Measurements from ENCODE around the gene MOB3A.
A peak's percentile ranks its signal among the peaks of the same experiment; 100 is the strongest.
"Not testable (repeated sequence)": the region's sequence is repeated elsewhere in the genome, so short reads cannot be mapped to it uniquely, and the experiment has no call there.

The MOB3A gene

GRCh38 chr19:2042485-2043250 lies 53.5 kb downstream of the MOB3A start:
- no peak for DNase-seq

DNA sequence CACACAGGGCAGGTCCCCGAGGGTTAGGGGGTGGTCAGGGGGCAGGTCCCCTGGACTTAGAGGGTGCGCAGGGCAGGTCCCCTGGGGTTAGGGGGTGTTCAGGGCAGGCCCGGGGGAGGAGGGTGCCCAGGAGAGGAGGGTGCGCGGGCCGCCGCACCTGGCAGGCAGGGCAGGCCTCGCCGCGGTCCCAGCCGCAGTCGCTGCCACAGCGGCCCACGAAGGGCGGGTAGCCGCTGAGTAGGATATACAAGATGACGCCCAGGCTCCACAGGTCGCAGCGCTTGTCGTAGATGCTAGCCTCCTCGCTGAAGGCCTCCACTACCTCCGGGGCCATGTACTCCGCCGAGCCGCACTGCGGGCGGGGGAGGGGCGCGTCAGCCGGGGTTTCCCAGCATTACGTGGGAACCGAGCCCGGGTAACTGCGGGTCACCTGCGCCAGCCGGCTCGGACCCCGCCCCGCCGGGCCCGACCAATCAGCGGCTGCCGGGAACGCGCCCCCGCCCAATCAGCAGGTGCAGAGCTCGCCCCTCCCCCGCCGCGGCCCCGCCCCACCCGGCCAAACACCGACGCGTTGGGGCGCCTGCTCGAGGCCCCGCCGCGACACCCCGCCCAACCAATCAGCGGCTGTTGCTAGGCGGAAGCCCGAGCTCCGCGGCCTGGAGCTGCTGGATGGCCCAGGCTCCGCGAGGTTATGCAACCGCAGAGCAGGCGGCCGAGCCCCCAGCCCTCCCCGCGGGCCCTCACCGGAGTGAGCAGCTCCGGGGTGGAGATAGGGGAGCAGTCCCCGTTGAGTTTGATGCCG lies 54.2 kb downstream of the MOB3A start:
- peak; percentile 100 for DNase-seq

DNA sequence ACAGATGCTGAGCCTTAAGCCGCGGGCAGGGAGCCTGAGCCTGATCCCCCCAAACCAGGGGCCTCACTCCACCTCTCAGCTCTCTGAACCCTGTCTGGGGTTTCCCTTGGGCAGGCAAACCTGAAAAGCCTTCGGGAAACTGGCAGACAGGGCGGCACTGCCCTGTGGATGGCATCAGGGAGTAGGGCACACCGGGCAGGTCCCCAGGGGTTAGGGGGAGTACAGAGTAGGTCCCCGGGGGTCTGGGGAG lies 54.8 kb downstream of the MOB3A start:
- DNase-seq: no peak

DNA sequence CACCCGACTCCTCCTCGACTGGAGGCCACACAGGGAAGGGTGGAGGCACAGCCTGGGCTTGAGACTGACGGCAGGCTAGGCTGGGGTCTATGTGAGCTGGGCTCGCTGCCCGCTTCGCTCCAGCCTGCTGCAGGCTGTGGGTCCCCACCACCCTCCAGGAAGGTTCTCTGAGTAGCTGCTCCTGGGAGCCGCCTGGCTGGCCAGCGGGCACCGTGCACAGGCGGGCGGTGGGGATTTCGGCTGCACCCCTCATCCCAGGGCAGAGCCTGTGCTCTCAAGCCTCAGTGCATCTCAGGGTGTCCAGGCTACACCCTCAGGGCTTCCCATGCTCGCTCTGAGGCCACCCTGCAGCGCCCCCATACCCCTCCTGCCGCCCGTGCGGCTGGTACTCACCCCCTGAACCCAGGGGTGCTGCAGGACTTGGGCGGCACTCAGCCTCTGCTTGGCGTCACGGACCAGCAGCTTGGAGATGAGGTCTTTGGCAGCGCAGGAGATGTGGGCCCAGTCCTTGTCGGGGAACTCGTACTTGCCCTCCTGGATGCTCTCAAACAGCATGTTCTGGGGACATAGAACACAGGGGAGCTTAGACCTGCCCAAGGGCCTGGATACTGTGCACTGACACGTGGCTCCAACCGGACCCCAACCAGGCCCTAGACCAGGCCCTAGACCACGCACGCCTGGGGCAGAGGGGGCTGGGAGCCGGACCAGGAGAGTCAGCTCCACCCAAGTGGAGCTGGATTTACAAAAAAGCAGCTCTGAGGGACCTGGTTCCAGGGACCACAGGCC lies 55.3 kb downstream of the MOB3A start:
- peak; percentile 2 for DNase-seq

GRCh38 chr19:2039959-2040646 lies 56.0 kb downstream of the MOB3A start:
- no peak for DNase-seq

GRCh38 chr19:2039089-2039958 lies 56.8 kb downstream of the MOB3A start:
- DNase-seq: no peak

GRCh38 chr19:2038284-2039088 lies 57.6 kb downstream of the MOB3A start:
- peak; percentile 10 for DNase-seq

GRCh38 chr19:2037651-2038255 lies 58.4 kb downstream of the MOB3A start:
- no peak for DNase-seq

DNA sequence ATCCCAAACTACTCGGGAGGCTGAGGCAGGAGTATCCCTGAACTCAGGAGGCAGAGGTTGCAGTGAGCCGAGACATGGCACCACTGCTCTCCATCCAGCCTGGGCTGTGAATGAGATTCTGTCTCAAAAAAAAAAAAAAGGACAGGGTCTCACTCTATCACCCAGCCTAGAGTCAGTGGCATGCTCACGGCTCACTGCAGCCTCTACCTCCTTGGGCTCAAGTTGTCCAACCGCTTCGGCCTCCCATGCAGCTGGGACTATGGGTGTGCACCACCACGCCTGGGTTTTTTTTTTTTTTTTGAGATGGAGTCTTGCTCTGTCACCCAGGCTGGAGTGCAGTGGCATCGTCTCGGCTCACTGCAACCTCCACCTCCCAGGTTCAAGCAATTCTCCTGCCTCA lies 59.7 kb downstream of the MOB3A start:
- no peak for DNase-seq

GRCh38 chr19:2035590-2035991 lies 60.5 kb downstream of the MOB3A start:
- DNase-seq: peak; percentile 9

DNA sequence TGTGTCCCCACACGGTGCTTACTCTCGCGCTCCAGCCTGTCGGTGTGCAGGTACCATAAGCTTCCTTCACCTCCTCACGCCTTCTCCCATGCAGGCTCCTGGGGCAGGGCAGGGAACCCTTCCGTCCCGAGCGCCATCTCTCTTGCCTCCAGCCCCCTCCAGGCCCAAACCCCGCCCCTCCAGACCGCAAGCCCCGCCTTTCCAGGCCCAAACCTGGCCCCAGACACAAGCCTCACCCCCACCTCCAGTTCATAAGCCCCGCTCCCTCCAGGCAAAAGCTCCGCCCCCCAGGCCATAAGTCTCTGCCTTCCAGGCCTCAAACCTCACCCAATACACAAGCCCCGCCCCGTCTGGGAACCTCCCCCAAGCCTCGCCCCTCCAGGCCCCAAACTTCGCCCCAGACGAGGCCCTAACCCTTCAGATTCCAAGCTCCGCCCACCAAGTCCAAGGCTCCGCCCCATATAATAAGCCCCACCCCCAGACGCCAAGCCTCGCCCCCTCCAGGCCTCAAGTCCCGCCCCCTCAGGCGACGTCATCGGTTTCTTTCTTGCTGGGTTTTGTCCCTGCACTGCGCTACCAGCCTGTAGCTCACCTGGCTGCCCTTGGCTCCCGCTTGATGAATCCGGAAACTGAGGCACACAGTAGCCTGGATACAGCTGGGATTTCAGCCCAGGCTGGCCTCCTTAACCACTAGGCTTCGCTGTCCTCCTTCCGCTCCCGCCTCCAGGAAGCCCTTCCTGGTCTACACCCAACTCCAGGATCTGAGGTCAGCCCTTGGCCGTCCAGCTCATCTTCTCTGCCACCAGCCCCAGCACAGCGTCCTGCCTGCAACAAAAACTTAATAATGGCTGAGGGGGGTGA lies 61.2 kb downstream of the MOB3A start:
- peak; percentile 87 for DNase-seq

DNA sequence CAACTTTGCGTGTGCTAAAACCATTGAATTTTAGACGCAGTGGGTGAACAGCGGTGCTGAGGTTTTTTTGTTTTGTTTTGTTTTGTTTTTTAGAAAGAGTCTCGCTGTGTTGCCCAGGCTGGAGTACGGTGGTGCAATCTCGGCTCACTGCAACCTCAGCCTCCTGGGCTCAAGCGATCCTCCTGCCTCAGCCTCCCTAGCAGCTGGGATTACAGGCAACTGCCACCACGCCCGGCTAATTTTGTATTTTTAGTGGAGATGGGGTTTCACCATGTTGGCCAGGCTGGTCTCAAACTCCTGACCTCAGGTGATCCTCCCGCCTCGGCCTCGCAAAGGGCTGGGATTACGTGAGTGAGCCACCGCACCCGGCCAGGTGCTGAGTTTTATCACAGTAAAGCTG lies 61.9 kb downstream of the MOB3A start:
- not testable (repeated sequence) for DNase-seq

GRCh38 chr19:2033825-2034159 lies 62.3 kb downstream of the MOB3A start:
- DNase-seq: no peak

DNA sequence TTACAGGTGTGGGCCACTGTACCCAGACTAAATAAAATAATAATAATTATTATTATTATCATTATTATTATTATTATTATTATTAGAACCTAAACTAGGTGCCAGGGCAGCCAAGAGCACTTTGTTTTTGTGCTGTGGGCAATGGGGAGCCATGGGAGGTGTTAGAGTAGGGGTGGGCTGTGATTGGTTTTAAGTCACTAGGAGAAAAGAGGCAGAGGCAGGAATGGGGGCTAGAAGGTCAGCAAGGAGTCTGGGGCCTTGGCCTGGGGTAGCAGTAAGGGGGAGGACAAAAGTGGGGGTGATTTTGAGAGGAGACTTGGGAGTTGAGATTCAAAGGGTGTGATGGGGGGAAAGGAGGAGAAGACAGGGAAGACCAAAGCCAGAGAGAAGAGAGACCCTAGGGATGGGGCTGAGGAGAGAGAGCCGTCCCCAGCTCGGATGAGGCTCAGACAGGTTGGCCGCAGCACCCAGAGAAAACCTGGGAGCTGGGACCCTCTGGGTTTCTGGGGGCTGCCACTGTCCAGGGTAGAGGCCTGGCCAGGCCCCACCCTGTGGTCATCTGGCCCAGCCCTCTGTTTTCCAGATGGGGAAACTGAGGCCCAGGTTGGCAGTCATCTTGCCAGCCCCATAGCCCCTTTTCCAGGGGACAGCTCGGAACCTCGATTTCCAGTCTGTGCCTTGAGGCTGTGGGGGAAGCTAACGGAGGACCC lies 62.9 kb downstream of the MOB3A start:
- no peak for DNase-seq

DNA sequence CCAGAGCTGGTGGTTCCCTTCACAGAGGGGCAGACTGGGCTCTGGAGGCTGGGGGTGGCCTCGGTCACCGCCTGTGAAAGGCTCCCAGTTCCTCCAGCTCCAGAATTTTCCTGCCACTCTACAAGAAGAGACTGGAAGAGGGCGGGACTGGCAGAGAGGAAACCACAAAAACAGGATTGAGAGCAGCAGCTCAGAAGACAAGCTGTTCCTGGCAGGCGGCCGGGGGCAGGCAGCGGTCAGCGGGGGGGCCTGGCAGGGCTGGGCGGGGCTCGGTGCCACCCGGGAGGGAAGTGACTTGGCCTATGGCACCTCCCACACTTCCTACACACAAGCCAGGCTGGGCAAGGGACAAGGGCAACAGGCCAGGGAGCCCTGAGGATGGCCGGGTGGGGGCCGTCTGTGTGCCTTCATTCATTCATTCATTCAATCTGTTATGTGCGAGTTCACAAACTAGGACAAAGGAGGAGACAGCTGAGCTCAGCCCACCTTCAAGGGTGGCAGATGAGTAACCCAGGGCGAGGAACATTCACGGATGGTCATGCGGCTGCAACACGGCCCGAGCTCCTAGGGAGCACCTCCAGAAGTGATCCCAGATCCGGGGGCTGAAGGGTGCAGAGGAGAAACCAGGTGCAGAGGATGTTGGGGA lies 63.7 kb downstream of the MOB3A start:
- peak; percentile 51 for DNase-seq

DNA sequence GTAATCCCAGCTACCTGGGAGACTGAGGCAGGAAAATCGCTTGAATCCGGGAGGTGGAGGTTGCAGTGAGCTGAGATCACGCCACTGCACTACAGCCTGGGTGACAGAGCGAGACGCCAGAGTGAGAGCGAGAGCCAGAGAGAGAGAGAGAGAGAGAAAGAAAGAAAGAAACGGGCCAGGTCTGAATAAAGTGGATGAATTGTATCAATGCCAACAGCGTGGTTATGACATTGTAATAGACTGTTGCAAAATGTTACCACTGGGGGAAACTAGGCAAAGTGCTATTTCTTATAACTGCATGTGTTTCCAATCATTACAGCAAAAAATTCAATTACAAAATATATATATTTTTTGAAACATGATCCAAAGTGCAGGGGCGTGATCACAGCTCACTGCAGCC lies 68.8 kb downstream of the MOB3A start:
- DNase-seq: no peak

DNA sequence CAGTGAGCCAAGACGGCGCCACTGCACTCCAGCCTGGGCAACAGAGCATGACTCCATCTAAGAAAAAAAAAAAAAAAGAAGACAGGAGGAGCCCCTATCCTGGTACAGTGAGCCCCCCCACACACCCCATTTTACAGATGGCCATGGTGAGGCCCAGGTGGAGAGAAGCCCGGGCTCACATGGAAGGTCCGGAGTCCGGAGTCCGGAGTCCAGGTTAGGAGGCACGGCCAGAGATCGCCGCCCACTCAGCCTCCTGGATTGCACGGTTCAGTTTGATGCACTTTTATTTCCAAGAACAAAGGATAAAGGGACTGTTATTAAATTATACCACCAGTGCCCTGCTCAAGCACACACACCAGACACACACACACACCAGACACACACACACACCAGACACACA lies 69.4 kb downstream of the MOB3A start:
- no peak for DNase-seq

GRCh38 chr19:2022289-2022688 lies 73.8 kb downstream of the MOB3A start:
- DNase-seq: no peak
